Activated CD4-positive, alpha-beta T cell treated with anti-CD3 and anti-CD28 coated beads, Interleukin-2, amount 50 U/mL, for 1 hour (primary cell): Measurements from ENCODE around the gene PTPRG.

Source experiments
- DNase-seq: peaks from one replicate; pipeline ENCODE4 v3.0.0-alpha.2; 2020

PTPRG gene

GRCh38 chr3:61875976-61876671, 314.8 kb downstream of the PTPRG start:
- DNase-seq, result no peak

- DNase-seq, result no peak
Observed at GRCh38 chr3:61876797-61877196, 315.4 kb downstream of the PTPRG start.

GRCh38 chr3:61877359-61878138, 316.2 kb downstream of the PTPRG start:
- no peak for DNase-seq

- DNase-seq, result no peak
Observed at GRCh38 chr3:61882253-61882652, 320.9 kb downstream of the PTPRG start.

- no peak for DNase-seq
Observed at GRCh38 chr3:61884794-61885193, 323.4 kb downstream of the PTPRG start.

GRCh38 chr3:61885414-61885813, 324.0 kb downstream of the PTPRG start:
- DNase-seq, result no peak

- no peak for DNase-seq
Observed at GRCh38 chr3:61887206-61887605, 325.8 kb downstream of the PTPRG start.

- no peak for DNase-seq
Observed at GRCh38 chr3:61889259-61889658, 327.9 kb downstream of the PTPRG start.

- no peak for DNase-seq
Observed at GRCh38 chr3:61890167-61890566, 328.8 kb downstream of the PTPRG start.

- no peak for DNase-seq
Observed at GRCh38 chr3:61890586-61890985, 329.2 kb downstream of the PTPRG start.

- no peak for DNase-seq
Observed at GRCh38 chr3:61892891-61893290, 331.5 kb downstream of the PTPRG start.

- no peak for DNase-seq
Observed at GRCh38 chr3:61893840-61894566, 332.6 kb downstream of the PTPRG start.

- no peak for DNase-seq
Observed at GRCh38 chr3:61894988-61895935, 333.9 kb downstream of the PTPRG start.

- no peak for DNase-seq
Observed at GRCh38 chr3:61896251-61896650, 334.9 kb downstream of the PTPRG start.

- DNase-seq, result no peak
Observed at GRCh38 chr3:61897848-61898247, 336.5 kb downstream of the PTPRG start.

GRCh38 chr3:61899700-61900462, 338.5 kb downstream of the PTPRG start:
- no peak for DNase-seq

GRCh38 chr3:61901496-61901895, 340.1 kb downstream of the PTPRG start:
- no peak for DNase-seq

GRCh38 chr3:61901986-61902385, 340.6 kb downstream of the PTPRG start:
- DNase-seq, result no peak

- DNase-seq, result no peak
Observed at GRCh38 chr3:61903074-61903473, 341.7 kb downstream of the PTPRG start.

- DNase-seq, result no peak
Observed at GRCh38 chr3:61903931-61904657, 342.7 kb downstream of the PTPRG start.

- no peak for DNase-seq
Observed at GRCh38 chr3:61907210-61907795, 345.9 kb downstream of the PTPRG start.
